Natural killer cell (primary cell): ENCODE results near the gene MAP3K8. TPM values are rescaled to one million over a fixed set of nuclear protein-coding genes. Genes with fewer than 3 reads are reported as not detected.
A peak's percentile ranks its signal among the peaks of the same experiment; 100 is the strongest.

Source experiments
- ATAC-seq, 3 donors: fragments of 150-1000 bp in 2 of 3; fragments of 200-7000 bp in 1 of 3; cut with Tn5 transposase; 1 replicate in 1 of 3; 2 replicates in 2 of 3; pipeline ENCODE4 v1.10.0; 2021; ENCODE audit warnings: mild to moderate bottlenecking in 2 of 3, moderate library complexity in 2 of 3
- DNase-seq, 2 donors: peaks; one replicate each; pipeline versions ENCODE4 v3.0.0 to v3.0.0-alpha.2; 2013 to 2021; ENCODE audit warnings: mixed read lengths in 1 of 2
- H3K27ac ChIP-seq: one replicate; pipeline ENCODE4 v1.5.1; 2013; ENCODE audit warnings: mild to moderate bottlenecking, low read length
- H3K27me3 ChIP-seq: one replicate; pipeline ENCODE4 v1.6.1; 2013; ENCODE audit warnings: low read length; ENCODE audit not compliant: control insufficient read depth, insufficient read depth
- H3K36me3 ChIP-seq: one replicate; pipeline ENCODE4 v1.6.1; 2013; ENCODE audit warnings: low read length; ENCODE audit not compliant: control insufficient read depth, insufficient read depth
- H3K4me1 ChIP-seq: one replicate; pipeline ENCODE4 v1.6.1; 2013; ENCODE audit warnings: low read length; ENCODE audit not compliant: control insufficient read depth, insufficient read depth
- H3K4me3 ChIP-seq: one replicate; pipeline ENCODE4 v1.5.1; 2013; ENCODE audit warnings: low read length
- H3K9me3 ChIP-seq: one replicate; pipeline ENCODE4 v1.6.1; 2013; ENCODE audit warnings: low read length; ENCODE audit not compliant: control insufficient read depth, insufficient read depth
- H3K27ac Mint-ChIP-seq, 2 donors: one replicate each; pipeline ENCODE4 v1.8.0; 2022; ENCODE audit warnings: mild to moderate bottlenecking in 2 of 2, mixed read lengths in 2 of 2, moderate library complexity in 1 of 2
- H3K27me3 Mint-ChIP-seq, 2 donors: one replicate each; pipeline ENCODE4 v1.8.0; 2022; ENCODE audit warnings: low read depth in 2 of 2, mixed read lengths in 2 of 2
- H3K36me3 Mint-ChIP-seq: one replicate; pipeline ENCODE4 v1.8.0; 2022; ENCODE audit warnings: mixed read lengths
- H3K4me1 Mint-ChIP-seq, 2 donors: one replicate each; pipeline ENCODE4 v1.8.0; 2022; ENCODE audit warnings: mixed read lengths in 2 of 2
- H3K4me3 Mint-ChIP-seq: one replicate; pipeline ENCODE4 v1.8.0; 2022; ENCODE audit warnings: mild to moderate bottlenecking, moderate library complexity, mixed read lengths
- H3K9me3 Mint-ChIP-seq, 2 donors: one replicate each; pipeline ENCODE4 v1.8.0; 2022; ENCODE audit warnings: mixed read lengths in 2 of 2
- WGBS: methylation state at CpG from one replicate; pipeline ENCODE4 v1.1.7; 2013; ENCODE audit warnings: missing lambda C conversion rate; ENCODE audit not compliant: insufficient coverage; 5-methylcytosine and 5-hydroxymethylcytosine counted together
- intact Hi-C: fragments of 100-400 bp; cut with micrococcal nuclease; formaldehyde crosslinking; loops from one replicate; pipeline ENCODE4 v1.14.2; 2022
- total RNA-seq, 4 donors: library from RNA; stranded (reverse); fragments of 120-200 nt in 1 of 4; gene quantifications; one replicate each; pipeline versions ENCODE4 v1.2.3 to v1.2.4, GENCODE V29; 2013 to 2022
- TF ChIP-seq, protein P1 (sequence below): fragments of 200-600 bp; IDR thresholded peaks from one replicate; pipeline ENCODE4 v1.8.0; 2022; ENCODE audit warnings: antibody characterized with exemption

MAP3K8 gene
- total RNA-seq, result 100 to 1,000 TPM; 200 to 244 (median 236) TPM
- total RNA-seq (2013), result 98.7 TPM

DNA sequence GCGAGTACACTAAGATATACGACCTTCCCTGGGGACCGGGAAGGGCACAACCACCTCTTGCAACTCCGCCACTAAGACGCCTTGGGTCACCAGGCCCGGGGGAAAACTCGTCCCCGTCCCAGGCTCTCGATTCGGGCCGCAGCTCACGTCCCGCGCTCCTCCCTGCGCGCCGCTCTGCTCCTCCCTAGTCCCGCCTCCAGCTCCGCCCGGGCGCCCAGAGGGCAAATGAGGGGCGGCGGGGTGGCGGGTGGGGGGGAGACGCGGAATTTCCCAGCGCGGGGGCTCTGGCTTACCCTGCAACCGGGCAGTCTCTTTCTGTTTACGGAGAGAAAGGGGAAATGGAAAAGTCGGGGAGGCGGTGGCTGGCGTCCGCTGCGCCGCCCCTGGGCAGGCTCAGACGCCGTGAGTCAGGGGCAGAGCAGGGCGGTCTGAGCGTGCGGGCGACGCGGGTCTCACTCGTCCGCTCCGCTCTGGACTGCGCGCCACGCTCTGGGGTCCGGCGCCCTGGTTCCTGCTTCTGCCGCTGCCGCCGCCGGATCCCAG, at the start of gene MAP3K8:
Gene MAP3K8, plus strand, starts transcription at position 455 of the 543 bp plus-strand sequence. CDS start 4,755 bp downstream, outside the sequence.
- no peaks in the 10 kb centered on the region for H3K9me3 ChIP-seq
- peak within 1 kb of the TSS; percentile 97 for H3K27ac ChIP-seq
- peaks cover 49 to 51% of the 10 kb centered on the region in 2 donors for H3K4me1 Mint-ChIP-seq
- intact Hi-C loops, result loop anchor here (1.0 to 2.0 kb wide), 3 partner anchors 15 to 96 kb away; no protein-coding TSS in a partner anchor
- peak within 1 kb of the TSS; percentile 89 for H3K4me3 Mint-ChIP-seq
- peaks cover 27% of the 10 kb centered on the region for H3K4me1 ChIP-seq
- no peaks in the 10 kb centered on the region for H3K27me3 Mint-ChIP-seq
- peak; percentile 69 to 90 (median 81) for ATAC-seq
- WGBS, result under 1% methylated on average over 56 of the region's 56 CpGs
- peak; percentile 86 to 93 for DNase-seq
- no peaks in the 10 kb centered on the region for H3K27me3 ChIP-seq
- H3K27ac Mint-ChIP-seq, result peak within 1 kb of the TSS; percentile 93 to 98
- H3K36me3 Mint-ChIP-seq, result peaks cover 7% of the 10 kb centered on the region
- H3K9me3 Mint-ChIP-seq, result no peaks in the 10 kb centered on the region
- H3K36me3 ChIP-seq, result peaks cover 13% of the 10 kb centered on the region
- TF ChIP-seq, protein P1, sequence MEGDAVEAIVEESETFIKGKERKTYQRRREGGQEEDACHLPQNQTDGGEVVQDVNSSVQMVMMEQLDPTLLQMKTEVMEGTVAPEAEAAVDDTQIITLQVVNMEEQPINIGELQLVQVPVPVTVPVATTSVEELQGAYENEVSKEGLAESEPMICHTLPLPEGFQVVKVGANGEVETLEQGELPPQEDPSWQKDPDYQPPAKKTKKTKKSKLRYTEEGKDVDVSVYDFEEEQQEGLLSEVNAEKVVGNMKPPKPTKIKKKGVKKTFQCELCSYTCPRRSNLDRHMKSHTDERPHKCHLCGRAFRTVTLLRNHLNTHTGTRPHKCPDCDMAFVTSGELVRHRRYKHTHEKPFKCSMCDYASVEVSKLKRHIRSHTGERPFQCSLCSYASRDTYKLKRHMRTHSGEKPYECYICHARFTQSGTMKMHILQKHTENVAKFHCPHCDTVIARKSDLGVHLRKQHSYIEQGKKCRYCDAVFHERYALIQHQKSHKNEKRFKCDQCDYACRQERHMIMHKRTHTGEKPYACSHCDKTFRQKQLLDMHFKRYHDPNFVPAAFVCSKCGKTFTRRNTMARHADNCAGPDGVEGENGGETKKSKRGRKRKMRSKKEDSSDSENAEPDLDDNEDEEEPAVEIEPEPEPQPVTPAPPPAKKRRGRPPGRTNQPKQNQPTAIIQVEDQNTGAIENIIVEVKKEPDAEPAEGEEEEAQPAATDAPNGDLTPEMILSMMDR, result no peak
- peak within 1 kb of the TSS; percentile 98 for H3K4me3 ChIP-seq

DNA sequence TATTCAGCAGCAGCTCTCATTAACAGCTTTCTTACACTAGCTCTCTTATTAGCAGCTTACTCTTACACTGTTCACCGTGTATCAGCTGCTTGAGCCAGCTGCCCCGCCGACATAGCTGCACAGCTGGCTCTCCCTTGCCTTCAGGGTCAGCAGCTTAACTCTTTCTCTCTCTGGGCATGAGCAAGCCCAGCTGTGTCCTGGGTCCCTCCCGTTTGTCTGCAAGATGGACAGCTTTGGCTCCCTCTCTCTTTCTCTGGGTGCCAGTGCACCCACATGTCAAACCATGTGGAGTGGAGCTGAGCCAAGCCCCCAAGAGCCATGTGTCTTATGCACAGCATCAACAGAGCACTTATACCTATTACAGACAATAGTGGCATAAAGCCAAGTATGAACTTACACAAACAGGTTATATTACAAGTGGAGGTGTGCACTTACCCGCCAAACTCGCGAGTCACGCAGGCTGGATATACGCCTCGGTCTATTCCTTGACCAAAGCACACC, 49.2 kb upstream of the MAP3K8 start:
- Histone ChIP-seq H3K27ac (no peak overlapping the region), H3K36me3 (no peaks in the 10 kb centered on the region), H3K4me3 (no peak overlapping the region), H3K9me3 (no peaks in the 10 kb centered on the region), H3K27me3 (no peaks in the 10 kb centered on the region), H3K4me1 (no peaks in the 10 kb centered on the region)
- H3K36me3 Mint-ChIP-seq, result no peaks in the 10 kb centered on the region
- 83% methylated on average over 10 of the region's 10 CpGs for WGBS
- ATAC-seq, result peak in 2 of 3 donors; percentile 52 to 53
- H3K4me1 Mint-ChIP-seq, result no peaks in the 10 kb centered on the region
- TF ChIP-seq, protein P1, result peak; percentile 10
- peak in 1 of 2 donors; percentile 38 for DNase-seq
- no peaks in the 10 kb centered on the region for H3K9me3 Mint-ChIP-seq
- intact Hi-C loops, result no loop called here
- H3K27me3 Mint-ChIP-seq, result peaks cover 9 to 24% of the 10 kb centered on the region in 2 donors
- no peak overlapping the region for H3K27ac Mint-ChIP-seq
- H3K4me3 Mint-ChIP-seq, result no peak overlapping the region

DNA sequence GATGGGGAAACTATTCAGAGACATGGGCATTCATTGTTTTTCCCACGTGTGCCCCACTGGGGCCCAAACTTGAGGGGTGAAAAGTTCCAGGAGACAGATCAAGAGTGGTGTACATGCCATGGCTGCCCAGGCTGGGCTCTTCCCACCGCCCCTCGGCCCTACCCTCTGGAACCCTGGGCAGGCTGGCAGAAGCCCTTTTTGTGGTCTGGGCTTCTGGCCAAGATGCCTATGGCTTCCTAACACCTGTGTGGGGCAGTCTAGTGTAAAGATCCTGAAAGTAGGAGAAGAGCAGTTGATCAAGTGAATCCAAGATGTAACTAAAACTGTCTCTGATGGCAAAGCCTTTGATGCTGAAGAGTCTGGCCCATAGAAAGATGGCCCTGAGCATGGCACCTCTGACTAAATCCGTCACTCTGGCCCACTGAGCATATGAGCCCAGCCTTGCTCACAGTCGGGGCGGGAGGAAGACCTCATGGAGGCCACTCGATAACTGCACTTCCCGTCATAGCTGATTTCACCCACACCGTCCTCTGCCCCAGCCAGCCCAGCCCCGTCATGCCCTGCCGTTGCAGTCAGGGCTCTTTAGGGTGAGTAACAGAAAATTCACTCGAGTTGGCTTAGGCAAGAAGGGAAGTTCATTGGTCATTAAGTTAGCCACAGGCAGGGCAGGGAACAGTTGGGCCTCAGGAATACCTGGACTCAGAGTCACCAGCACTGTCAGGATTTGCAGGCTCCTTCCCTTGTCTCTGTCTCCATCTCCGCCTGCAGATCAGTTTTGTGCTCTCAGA, 47.0 kb upstream of the MAP3K8 start:
- Histone ChIP-seq H3K4me1 (no peaks in the 10 kb centered on the region), H3K27me3 (no peaks in the 10 kb centered on the region), H3K4me3 (no peak overlapping the region), H3K36me3 (no peaks in the 10 kb centered on the region), H3K27ac (no peak overlapping the region), H3K9me3 (no peaks in the 10 kb centered on the region)
- no peak for DNase-seq
- Mint-ChIP-seq H3K36me3 (no peaks in the 10 kb centered on the region), H3K27ac (no peak overlapping the region), H3K9me3 (no peaks in the 10 kb centered on the region), H3K4me1 (no peaks in the 10 kb centered on the region), H3K4me3 (no peak overlapping the region), H3K27me3 (peaks cover 3 to 15% of the 10 kb centered on the region in 2 donors)
- TF ChIP-seq, protein P1, result no peak
- WGBS, result 87% methylated on average over 13 of the region's 13 CpGs
- no peak for ATAC-seq
- intact Hi-C loops, result no loop called here
